GM12872 (cell line): ENCODE results near the gene SRSF6.

Source experiments
- TF ChIP-seq, protein P1 (sequence below): IDR thresholded peaks from 3 replicates; pipeline ENCODE4 v1.5.1; 2011; ENCODE audit warnings: low read depth, mild to moderate bottlenecking, low read length, moderate library complexity; ENCODE audit not compliant: insufficient read depth

Gene SRSF6

DNA sequence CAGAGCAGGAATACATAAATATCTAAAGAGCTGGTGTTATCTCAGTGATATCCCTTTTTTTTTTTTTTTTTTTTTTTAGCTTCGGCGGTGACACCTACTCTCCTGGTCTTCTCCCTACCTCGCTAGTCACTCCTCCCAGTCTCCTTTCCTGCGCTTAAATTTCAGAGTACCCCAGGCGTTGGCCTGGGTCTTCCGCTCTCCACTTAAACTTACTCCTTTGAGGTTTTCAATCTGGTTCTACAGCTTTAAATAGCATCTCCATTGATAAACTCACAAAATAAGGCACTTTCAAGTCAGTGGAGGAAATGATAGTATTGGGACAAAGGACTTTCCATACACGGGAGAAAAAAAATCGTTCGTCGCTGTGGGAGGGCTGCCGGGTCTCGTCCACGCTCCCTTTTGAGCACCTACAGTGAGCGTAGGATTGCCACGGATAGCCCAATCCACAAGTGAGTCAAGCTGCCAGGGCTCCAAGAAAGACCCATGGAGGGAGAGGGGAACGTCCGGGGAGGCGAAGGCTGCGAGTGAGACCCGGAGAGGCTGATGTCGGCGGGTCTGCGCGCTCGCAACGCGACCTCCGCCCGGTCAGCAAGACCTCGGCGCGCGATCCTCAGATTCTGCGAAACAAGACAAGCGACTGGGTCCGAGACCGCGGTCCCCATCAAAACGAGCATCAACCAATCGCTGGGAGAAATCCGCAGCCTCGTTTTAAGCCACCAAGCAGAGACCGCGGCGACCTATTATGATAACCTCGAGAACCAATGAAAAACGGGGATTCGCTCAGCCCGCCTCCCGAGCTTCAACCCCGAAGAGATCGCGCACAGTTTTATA is 672 bp upstream of the SRSF6 start:
- TF ChIP-seq, protein P1, sequence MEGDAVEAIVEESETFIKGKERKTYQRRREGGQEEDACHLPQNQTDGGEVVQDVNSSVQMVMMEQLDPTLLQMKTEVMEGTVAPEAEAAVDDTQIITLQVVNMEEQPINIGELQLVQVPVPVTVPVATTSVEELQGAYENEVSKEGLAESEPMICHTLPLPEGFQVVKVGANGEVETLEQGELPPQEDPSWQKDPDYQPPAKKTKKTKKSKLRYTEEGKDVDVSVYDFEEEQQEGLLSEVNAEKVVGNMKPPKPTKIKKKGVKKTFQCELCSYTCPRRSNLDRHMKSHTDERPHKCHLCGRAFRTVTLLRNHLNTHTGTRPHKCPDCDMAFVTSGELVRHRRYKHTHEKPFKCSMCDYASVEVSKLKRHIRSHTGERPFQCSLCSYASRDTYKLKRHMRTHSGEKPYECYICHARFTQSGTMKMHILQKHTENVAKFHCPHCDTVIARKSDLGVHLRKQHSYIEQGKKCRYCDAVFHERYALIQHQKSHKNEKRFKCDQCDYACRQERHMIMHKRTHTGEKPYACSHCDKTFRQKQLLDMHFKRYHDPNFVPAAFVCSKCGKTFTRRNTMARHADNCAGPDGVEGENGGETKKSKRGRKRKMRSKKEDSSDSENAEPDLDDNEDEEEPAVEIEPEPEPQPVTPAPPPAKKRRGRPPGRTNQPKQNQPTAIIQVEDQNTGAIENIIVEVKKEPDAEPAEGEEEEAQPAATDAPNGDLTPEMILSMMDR, result no peak

DNA sequence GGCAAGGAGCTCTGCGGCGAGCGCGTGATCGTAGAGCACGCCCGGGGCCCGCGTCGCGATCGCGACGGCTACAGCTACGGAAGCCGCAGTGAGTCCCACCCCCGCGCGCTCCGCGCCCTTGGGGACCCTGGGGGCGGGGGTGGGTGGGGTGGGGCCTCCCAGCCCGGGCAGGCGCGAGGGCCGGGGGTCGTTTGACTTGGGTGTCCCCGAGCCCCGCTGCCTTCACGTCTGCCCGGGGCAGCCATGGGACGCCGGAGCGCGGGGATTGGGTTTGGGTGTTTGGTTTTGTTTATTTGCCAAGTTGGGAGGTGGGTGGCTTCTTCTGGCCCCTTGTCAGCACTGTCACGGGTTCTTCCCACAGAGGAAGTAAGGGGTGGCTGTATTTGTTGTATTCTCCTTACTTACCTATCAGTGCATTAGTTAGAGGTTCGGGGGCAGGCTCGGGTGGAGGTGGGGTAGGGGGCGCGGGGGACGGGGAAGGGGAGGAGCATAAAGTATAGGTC is 777 bp downstream of the SRSF6 start:
- TF ChIP-seq, protein P1, result no peak

DNA sequence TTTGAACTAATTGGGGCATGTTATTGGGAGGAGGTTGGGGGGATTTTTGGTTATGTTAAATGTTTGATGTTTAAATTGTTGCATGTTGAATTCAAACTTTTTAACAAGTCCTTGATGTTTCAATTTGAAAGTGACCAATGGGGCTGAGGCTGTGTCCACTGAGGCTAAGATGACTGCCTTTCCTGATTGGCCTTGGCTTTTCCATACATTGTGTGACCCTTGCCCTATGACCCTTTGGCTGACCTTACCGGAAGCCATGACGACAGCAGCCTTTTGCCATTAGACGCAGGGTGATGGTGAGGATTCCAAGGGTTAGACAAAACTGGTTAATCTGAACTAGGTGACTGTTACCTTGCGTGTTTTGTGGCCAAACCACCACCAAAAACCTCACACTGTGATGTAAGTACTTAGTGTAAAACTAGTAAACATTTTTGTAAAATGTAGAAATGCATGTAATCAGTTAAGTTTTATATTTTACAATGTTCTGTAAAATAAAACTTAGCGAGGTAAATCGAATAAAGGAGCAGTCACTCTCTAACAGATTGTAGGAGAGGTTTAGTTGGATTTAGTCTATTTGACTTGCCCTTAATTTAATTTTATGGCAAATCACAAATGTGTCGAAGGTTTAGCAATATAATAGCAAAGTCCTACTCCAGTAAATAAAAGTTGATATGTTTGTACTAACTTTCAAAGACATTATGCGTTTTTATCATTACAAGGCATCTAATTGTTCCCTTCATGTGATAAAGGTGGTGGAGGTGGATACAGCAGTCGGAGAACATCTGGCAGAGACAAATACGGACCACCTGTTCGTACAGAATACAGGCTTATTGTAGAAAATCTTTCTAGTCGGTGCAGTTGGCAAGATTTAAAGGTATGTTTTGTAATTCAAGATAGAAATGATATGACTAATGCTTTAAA is 1.6 kb downstream of the SRSF6 start:
- TF ChIP-seq, protein P1, result no peak

DNA sequence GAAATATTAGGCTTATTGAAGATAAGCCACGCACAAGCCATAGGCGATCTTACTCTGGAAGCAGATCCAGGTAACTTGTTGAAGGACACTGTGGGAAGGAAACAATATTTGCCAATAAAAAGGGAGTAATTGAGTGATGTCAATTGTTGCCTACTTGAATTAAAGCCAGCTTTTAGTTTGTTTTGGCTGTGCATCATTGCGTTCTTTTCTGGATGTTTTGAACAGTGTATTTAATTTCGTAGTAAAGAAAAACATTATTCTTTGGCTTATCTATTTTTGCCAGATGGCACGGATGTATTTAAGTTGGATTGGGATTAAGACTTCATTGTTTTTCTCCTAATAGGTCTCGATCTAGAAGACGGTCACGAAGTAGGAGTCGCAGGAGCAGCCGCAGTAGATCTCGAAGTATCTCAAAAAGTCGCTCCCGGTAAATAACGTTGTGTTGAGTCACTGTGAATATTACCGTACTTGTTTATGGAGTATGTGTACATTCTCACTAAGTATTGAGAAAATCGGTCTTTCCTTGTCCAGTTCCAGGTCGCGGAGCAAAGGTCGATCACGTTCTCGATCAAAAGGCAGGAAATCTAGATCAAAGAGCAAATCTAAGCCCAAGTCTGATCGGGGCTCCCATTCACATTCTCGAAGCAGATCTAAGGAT is 2.6 kb downstream of the SRSF6 start:
- TF ChIP-seq, protein P1, result no peak

DNA sequence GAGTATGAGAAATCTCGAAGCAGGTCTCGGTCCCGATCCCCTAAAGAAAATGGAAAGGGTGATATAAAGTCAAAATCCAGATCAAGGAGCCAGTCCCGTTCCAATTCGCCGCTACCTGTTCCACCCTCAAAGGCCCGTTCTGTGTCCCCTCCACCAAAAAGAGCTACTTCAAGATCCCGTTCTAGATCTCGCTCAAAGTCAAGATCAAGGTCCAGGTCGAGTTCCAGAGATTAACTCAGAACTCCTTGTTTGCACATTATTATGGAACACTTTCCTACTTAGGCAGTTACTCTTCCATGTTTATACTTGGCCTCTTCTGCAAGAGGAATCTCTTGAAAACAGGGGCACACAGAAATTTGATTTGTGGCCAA is 3.1 kb downstream of the SRSF6 start:
- TF ChIP-seq, protein P1, result no peak

DNA sequence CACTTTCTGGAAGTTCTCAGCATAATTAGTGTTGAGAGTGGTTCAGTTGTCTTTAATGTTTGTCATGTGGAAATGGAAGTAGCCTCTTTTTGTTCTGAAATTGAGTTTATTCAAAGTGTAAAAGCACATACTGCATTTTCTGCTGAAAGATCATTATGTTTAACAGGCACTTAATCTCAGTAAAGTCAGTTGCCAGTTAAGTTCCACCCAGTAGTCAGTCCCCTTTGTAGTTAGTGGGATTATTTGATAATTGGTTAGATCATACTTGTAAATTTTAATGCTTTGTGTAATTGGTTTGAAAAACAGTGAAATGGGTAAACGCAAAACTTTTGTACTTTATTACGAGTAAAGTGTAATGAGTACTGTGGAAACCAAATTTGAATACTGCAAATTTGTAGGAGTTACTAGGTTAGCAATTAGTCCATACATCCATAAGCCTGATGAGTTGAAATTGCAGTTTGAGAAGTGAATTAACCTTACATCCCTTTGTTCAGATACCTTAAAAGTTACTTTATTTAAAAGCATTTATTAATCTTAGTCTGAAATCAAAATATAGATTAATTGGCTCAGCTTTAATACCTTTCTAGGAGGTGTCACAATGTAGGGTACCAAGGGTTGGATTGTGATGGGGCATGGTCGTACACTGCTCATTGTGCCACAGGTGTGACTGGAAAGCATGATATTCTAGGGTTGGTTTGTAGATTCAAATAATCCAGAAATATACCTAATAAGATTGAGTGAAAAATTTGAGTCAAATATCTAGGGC is 4.4 kb downstream of the SRSF6 start:
- TF ChIP-seq, protein P1, result no peak
